HCT116 (cell line): ENCODE measurements around the gene BBX.
"Not testable (repeated sequence)": the region's sequence is repeated elsewhere in the genome, so short reads cannot be mapped to it uniquely, and the experiment has no call there.

Experiments used
- CTCF ChIP-seq, 3 experiments: fragments of 200-600 bp in 1 of 3; sonication (generic) in 1 of 3; IDR thresholded peaks in 2 of 3; conservative IDR thresholded peaks in 1 of 3; 2 replicates each; pipeline ENCODE4 v1.5.1; 2012 to 2017; ENCODE audit warnings: low read depth in 2 of 3, low read length in 2 of 3, antibody characterized with exemption in 1 of 3, borderline replicate concordance in 1 of 3, control low read depth in 1 of 3, mild to moderate bottlenecking in 1 of 3, mixed read lengths in 1 of 3, mixed run types in 1 of 3, moderate library complexity in 1 of 3; ENCODE audit not compliant: insufficient read depth in 1 of 3
- POLR2A ChIP-seq: IDR thresholded peaks from 2 replicates; pipeline ENCODE4 v1.7.0; 2011; ENCODE audit warnings: borderline replicate concordance; ENCODE audit not compliant: insufficient read depth, insufficient read length; ENCODE audit errors: extremely low read depth
- SRF ChIP-seq: IDR thresholded peaks from 2 replicates; pipeline ENCODE4 v1.6.1; 2012; ENCODE audit warnings: low read depth
- YY1 ChIP-seq: IDR thresholded peaks from 2 replicates; pipeline ENCODE4 v1.6.1; 2011; ENCODE audit warnings: low read length, low read depth, moderate library complexity, mild to moderate bottlenecking; ENCODE audit not compliant: insufficient replicate concordance; ENCODE audit errors: extremely low read depth
- ZBTB33 ChIP-seq: IDR thresholded peaks from 2 replicates; pipeline ENCODE4 v1.6.1; 2011; ENCODE audit warnings: mild to moderate bottlenecking, low read length, moderate library complexity; ENCODE audit not compliant: insufficient replicate concordance; ENCODE audit errors: extremely low read depth

- TF ChIP-seq CTCF (IDR thresholded peaks at IDR 0.05 in 2 of 3, conservative IDR thresholded peaks at IDR 0.05 in 1 of 3; ENCODE audit: borderline replicate concordance in 1 of 3, insufficient read depth in 1 of 3, low read depth in 2 of 3, low read length in 2 of 3); POLR2A; ZBTB33; YY1; SRF: not testable (repeated sequence)
These were observed 312.2 kb downstream of the BBX start for GRCh38 chr3:107835001-107835400.
